ENCODE data around the gene ANKMY1. TPM values are rescaled to one million over a fixed set of nuclear protein-coding genes. Genes with fewer than 3 reads are reported as not detected.

Gene ANKMY1
- total RNA-seq, 6 experiments from 2014 or later: 6.6 to 11.0 (median 9.0) TPM

GRCh38 chr2:240432820-240433801, 124.7 kb downstream of the ANKMY1 start:
- TF ChIP-seq CTCF (IDR thresholded peaks at IDR 0.05) (no peak), POLR2A (IDR thresholded peaks at IDR 0.05) (no peak)
- Histone ChIP-seq H3K36me3 (no peaks in the 10 kb centered on the region), H3K27me3 (no peaks in the 10 kb centered on the region), H3K4me3 (no peak overlapping the region), H3K27ac (no peak overlapping the region), H3K9me3 (no peaks in the 10 kb centered on the region), H3K4me1 (peaks cover 0 to 12% (median 1%) of the 10 kb centered on the region in 4 donors)
- WGBS (ENCODE audit: insufficient coverage, low coverage, low lambda C conversion rate, missing lambda C conversion rate): 77% methylated on average over 6 of the region's 34 CpGs
- ATAC-seq: no peak
- peak; percentile 21 to 44 (median 40) for DNase-seq
- intact Hi-C loops (cut with DNase I): no loop called here

DNA sequence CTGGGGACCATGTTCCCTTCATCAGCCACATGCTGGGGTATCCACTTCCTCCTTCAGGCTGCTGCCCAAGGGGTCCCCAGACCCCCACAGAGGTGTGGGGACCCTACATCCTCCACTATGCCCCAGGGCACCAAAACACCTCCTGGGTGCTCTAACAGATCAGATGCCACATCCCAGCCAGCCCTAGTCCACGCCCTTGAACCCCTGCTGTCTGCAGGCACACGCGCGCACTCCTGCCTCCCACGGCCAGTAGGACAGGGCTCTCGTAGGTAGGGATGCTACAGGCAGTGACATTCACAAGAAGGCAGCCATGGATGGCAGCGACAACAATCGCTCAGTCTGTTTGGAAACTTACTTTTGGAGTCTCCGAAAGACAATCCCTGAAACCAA, 125.4 kb downstream of the ANKMY1 start:
- no peaks in the 10 kb centered on the region for H3K27me3 ChIP-seq
- no peak overlapping the region for H3K27ac ChIP-seq
- DNase-seq (peak; percentile 13 to 35 (median 27)), ATAC-seq (no peak)
- H3K9me3 ChIP-seq: no peaks in the 10 kb centered on the region
- no CpG with 5 or more reads among the region's 9 CpGs for WGBS (ENCODE audit: insufficient coverage, low coverage, low lambda C conversion rate, missing lambda C conversion rate)
- peaks cover 0 to 9% (median 0%) of the 10 kb centered on the region in 4 donors for H3K4me1 ChIP-seq
- intact Hi-C loops (cut with DNase I): no loop called here
- TF ChIP-seq POLR2A (IDR thresholded peaks at IDR 0.05) (no peak), CTCF (IDR thresholded peaks at IDR 0.05) (no peak)
- H3K4me3 ChIP-seq: no peak overlapping the region
- no peaks in the 10 kb centered on the region for H3K36me3 ChIP-seq

GRCh38 chr2:240431661-240432424, 125.9 kb downstream of the ANKMY1 start:
- intact Hi-C loops (cut with DNase I): no loop called here
- Histone ChIP-seq H3K4me3 (no peak overlapping the region), H3K4me1 (peaks cover 0 to 6% (median 0%) of the 10 kb centered on the region in 4 donors), H3K9me3 (no peaks in the 10 kb centered on the region), H3K27me3 (no peaks in the 10 kb centered on the region), H3K36me3 (no peaks in the 10 kb centered on the region), H3K27ac (no peak overlapping the region)
- no peak for TF ChIP-seq CTCF (IDR thresholded peaks at IDR 0.05)
- no peak for TF ChIP-seq POLR2A (IDR thresholded peaks at IDR 0.05)
- ATAC-seq (no peak), DNase-seq (peak; percentile 12 to 28 (median 22))
- no CpG with 5 or more reads among the region's 12 CpGs for WGBS (ENCODE audit: insufficient coverage, low coverage, low lambda C conversion rate, missing lambda C conversion rate)

DNA sequence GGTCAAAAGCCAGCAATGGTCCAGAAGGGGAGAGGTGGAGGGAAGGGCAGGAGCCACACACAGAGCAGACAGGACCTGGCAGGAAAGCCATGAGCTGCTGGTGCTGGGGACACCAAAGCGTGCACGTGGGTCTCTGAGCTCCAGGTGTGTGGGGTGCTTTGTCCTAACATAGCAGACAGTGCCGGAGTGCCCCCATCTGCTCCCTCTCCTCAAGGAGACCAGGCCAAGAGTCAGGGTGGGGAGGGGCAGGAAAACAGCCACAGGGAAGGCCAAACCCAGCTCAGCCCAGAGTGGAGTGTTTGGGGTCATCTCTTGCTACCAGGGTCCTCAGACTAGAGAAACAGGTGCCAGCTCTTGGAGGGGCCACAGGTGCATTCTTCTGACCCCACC, 126.5 kb downstream of the ANKMY1 start:
- intact Hi-C loops (cut with DNase I): no loop called here
- H3K27ac ChIP-seq: no peak overlapping the region
- DNase-seq (peak; percentile 14 to 31 (median 22)), ATAC-seq (no peak)
- no CpG with 5 or more reads among the region's 3 CpGs for WGBS (ENCODE audit: insufficient coverage, low coverage, low lambda C conversion rate, missing lambda C conversion rate)
- no peaks in the 10 kb centered on the region for H3K36me3 ChIP-seq
- no peaks in the 10 kb centered on the region for H3K9me3 ChIP-seq
- H3K4me3 ChIP-seq: no peak overlapping the region
- TF ChIP-seq CTCF (IDR thresholded peaks at IDR 0.05): no peak
- no peak for TF ChIP-seq POLR2A (IDR thresholded peaks at IDR 0.05)
- no peaks in the 10 kb centered on the region for H3K27me3 ChIP-seq
- peaks cover 0 to under 1% (median 0%) of the 10 kb centered on the region in 4 donors for H3K4me1 ChIP-seq
